Measurements from ENCODE around the gene CUTA. TPM values are rescaled to one million over a fixed set of nuclear protein-coding genes. Genes with fewer than 3 reads are reported as not detected.

The CUTA gene
- total and polyA plus RNA-seq, 2 of the 13 experiments (the other 11 are each of a cell fraction or from before 2014, with no cell fraction given) = 170 to 180 TPM

DNA sequence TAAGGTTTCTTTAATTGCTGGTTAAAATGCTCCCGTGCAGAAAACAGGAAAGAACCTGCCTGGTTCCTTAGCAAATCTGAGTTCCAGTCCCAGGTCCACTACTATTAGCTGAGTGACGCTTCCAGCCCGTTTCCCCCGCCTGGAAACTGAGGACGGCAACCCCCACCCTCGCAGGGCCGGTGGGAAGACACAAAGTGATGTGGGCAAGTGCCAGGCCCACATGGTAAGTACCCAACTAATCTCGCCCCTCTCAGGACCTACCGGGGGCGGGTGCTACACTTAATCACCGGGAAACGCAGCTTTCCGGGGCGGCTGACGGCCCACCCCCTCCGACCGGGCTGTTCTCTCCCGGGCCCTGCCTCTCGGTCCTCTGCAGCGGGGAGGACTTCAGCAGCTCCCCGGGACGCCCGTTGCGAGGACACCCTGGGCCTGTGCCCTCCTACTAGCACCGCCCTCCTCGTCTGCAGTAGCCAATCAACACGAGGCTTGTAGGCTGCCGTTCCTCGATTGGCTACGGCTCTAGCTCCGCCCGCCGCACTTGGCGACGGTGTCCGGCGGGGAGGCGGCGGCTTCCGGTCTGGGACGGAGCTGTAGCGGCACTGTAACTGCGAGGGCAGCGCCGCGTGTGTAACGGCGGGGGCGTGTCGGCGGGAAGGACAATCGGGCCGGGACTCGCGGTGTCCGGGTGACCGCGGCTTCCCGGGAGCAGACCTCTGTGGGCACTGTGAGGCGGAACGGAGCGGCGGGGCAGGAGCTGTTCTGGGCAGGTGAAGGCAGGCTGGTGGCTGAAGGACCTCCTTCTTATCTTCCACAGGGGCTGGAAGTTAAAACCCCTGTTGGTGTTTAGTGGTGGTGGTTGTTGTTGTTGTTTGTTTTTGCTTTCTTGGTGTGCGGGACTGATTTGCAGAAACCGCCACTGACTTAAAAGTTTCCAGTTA, 36.4 kb upstream of the CUTA start, which contains the start of gene ZBTB9 (continued):
- TF ChIP-seq BRD4 (CRISPR knock-in tag; IDR thresholded peaks at IDR 0.05) (no peak), ERF (CRISPR knock-in tag; IDR thresholded peaks at IDR 0.05) (peak; percentile 90), MBD4 (IDR thresholded peaks at IDR 0.05; ENCODE audit: borderline replicate concordance, low read length) (no peak), ZNF10 (CRISPR knock-in tag; IDR thresholded peaks at IDR 0.05; ENCODE audit: borderline replicate concordance, low read depth) (no peak), ZNF747 (CRISPR knock-in tag; IDR thresholded peaks at IDR 0.05; ENCODE audit: borderline replicate concordance) (peak; percentile 42; the same call in 1 of the 2 replicates), KDM4B (CRISPR knock-in tag; IDR thresholded peaks at IDR 0.05) (0 out of 2 replicates have a peak, but pooled peaks have one; percentile 32), JDP2 (CRISPR knock-in tag; IDR thresholded peaks at IDR 0.05; ENCODE audit: borderline replicate concordance) (0 out of 2 replicates have a peak, but pooled peaks have one; percentile 44), NR2F1 (CRISPR knock-in tag; IDR thresholded peaks at IDR 0.05) (no peak), ZNF772 (CRISPR knock-in tag; IDR thresholded peaks at IDR 0.05) (peak; percentile 88; the same call in 1 of the 2 replicates), ZNF326 (CRISPR knock-in tag; IDR thresholded peaks at IDR 0.05; ENCODE audit: borderline replicate concordance) (no peak), ZNF263 (CRISPR knock-in tag; IDR thresholded peaks at IDR 0.05) (peak; percentile 99), NFE2L1 (CRISPR knock-in tag; IDR thresholded peaks at IDR 0.05; ENCODE audit: borderline replicate concordance) (peak; percentile 18; the same call in 1 of the 2 replicates), MAZ (IDR thresholded peaks at IDR 0.05; ENCODE audit: borderline replicate concordance, low read depth, low read length) (peak; percentile 47; the same call in 1 of the 2 replicates), MAZ (CRISPR knock-in tag; IDR thresholded peaks at IDR 0.05; ENCODE audit: low read depth) (peak; percentile 91), TEAD2 (CRISPR knock-in tag; IDR thresholded peaks at IDR 0.05) (0 out of 2 replicates have a peak, but pooled peaks have one; percentile 12), ZFP36L2 (CRISPR knock-in tag; IDR thresholded peaks at IDR 0.05) (no peak), ZNF317 (CRISPR knock-in tag; IDR thresholded peaks at IDR 0.05) (peak; percentile 84), ZNF737 (CRISPR knock-in tag; IDR thresholded peaks at IDR 0.05; ENCODE audit: borderline replicate concordance) (no peak), GATAD1 (CRISPR knock-in tag; IDR thresholded peaks at IDR 0.05) (peak; percentile 97)
- TF ChIP-seq, protein P1, sequence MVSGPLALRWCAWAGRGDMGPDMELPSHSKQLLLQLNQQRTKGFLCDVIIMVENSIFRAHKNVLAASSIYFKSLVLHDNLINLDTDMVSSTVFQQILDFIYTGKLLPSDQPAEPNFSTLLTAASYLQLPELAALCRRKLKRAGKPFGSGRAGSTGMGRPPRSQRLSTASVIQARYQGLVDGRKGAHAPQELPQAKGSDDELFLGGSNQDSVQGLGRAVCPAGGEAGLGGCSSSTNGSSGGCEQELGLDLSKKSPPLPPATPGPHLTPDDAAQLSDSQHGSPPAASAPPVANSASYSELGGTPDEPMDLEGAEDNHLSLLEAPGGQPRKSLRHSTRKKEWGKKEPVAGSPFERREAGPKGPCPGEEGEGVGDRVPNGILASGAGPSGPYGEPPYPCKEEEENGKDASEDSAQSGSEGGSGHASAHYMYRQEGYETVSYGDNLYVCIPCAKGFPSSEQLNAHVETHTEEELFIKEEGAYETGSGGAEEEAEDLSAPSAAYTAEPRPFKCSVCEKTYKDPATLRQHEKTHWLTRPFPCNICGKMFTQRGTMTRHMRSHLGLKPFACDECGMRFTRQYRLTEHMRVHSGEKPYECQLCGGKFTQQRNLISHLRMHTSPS (CRISPR knock-in tag; IDR thresholded peaks at IDR 0.05; ENCODE audit: low read depth) = no peak
- TF ChIP-seq, protein P2, sequence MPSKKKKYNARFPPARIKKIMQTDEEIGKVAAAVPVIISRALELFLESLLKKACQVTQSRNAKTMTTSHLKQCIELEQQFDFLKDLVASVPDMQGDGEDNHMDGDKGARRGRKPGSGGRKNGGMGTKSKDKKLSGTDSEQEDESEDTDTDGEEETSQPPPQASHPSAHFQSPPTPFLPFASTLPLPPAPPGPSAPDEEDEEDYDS (CRISPR knock-in tag; IDR thresholded peaks at IDR 0.05) = peak; percentile 96
- TF ChIP-seq, protein P3, sequence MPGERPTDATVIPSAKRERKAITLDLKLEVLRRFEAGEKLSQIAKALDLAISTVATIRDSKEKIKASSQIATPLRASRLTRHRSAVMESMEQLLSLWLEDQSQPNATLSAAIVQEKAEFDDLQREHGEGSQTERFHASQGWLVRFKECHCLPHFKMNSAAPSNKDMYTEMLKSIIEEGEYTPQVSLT (CRISPR knock-in tag; IDR thresholded peaks at IDR 0.05; ENCODE audit: borderline replicate concordance, low read depth) = no peak
- TF ChIP-seq, protein P4, sequence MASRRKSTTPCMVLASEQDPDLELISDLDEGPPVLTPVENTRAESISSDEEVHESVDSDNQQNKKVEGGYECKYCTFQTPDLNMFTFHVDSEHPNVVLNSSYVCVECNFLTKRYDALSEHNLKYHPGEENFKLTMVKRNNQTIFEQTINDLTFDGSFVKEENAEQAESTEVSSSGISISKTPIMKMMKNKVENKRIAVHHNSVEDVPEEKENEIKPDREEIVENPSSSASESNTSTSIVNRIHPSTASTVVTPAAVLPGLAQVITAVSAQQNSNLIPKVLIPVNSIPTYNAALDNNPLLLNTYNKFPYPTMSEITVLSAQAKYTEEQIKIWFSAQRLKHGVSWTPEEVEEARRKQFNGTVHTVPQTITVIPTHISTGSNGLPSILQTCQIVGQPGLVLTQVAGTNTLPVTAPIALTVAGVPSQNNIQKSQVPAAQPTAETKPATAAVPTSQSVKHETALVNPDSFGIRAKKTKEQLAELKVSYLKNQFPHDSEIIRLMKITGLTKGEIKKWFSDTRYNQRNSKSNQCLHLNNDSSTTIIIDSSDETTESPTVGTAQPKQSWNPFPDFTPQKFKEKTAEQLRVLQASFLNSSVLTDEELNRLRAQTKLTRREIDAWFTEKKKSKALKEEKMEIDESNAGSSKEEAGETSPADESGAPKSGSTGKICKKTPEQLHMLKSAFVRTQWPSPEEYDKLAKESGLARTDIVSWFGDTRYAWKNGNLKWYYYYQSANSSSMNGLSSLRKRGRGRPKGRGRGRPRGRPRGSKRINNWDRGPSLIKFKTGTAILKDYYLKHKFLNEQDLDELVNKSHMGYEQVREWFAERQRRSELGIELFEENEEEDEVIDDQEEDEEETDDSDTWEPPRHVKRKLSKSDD (CRISPR knock-in tag; IDR thresholded peaks at IDR 0.05; ENCODE audit: low read depth) = no peak; the same call in 1 of the 2 replicates

All from HepG2 (cell line).